Activated CD8-positive, alpha-beta memory T cell treated with anti-CD3 and anti-CD28 coated beads for 36 hours (primary cell): ENCODE results near the gene WNT9A. TPM values are rescaled to one million over a fixed set of nuclear protein-coding genes. Genes with fewer than 3 reads are reported as not detected.

Experiments used
- CTCF ChIA-PET: fragments of 350-600 bp; sonication (Branson Sonifier 250); formaldehyde crosslinking; loops from one replicate; lab custom pipeline; 2021; ENCODE audit warnings: antibody characterized with exemption; lab: Charles Lee
- POLR2A ChIA-PET: fragments of 350-600 bp; sonication (Branson Sonifier 250); formaldehyde crosslinking; loops from one replicate; lab custom pipeline; 2021; ENCODE audit warnings: antibody characterized with exemption; lab: Charles Lee
- total RNA-seq, 2 experiments: library from RNA; stranded (reverse); gene quantifications; one replicate each; pipeline ENCODE4 v1.2.3, GENCODE V29; 2021

The WNT9A gene
- total RNA-seq, 2 experiments from 2014 or later = not detected

DNA sequence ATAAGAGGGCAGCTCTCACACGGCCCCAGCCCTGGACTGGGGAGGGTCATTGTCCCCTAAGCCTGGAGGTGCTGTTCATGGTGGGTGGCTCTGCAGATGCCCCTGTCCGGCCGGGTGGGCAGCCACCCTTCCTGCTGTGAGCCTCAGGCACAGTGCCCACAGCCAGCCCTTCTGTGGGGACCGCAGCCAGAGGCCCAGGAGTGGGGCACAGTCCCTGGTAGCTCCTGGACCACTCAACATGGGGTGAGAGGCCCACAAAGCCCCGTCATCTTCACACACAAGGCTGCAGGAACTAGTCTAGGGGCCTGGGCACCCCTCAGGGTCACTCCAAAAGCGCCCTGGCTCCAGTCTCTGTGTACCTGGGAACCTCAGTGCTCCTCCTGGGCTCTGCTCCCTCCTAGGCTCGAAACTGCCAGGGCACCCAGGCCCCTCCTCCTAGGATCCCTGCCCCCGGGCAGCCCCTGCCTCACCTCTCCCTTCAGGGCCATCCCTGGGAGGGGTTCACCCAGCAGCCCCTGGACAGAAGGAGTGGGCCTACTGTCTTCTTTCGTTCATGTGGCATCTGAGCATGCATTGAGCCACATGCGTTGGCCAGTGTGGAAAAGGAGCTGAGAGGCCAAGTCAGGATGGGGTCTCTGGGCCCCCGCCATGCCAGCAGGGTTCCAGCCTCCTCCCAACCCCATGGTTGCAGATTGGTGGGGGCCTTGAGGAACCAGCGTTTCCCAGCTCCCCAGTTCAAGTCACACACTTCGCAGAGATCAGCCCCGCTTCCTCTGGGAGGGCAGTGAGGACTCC lies 43.0 kb downstream of the WNT9A start:
- ChIA-PET CTCF (interaction anchor here (0.5 kb wide), 1 partner anchor 85 kb away, joined by 3 read pairs; no protein-coding TSS in a partner anchor), POLR2A (no interaction called here)

DNA sequence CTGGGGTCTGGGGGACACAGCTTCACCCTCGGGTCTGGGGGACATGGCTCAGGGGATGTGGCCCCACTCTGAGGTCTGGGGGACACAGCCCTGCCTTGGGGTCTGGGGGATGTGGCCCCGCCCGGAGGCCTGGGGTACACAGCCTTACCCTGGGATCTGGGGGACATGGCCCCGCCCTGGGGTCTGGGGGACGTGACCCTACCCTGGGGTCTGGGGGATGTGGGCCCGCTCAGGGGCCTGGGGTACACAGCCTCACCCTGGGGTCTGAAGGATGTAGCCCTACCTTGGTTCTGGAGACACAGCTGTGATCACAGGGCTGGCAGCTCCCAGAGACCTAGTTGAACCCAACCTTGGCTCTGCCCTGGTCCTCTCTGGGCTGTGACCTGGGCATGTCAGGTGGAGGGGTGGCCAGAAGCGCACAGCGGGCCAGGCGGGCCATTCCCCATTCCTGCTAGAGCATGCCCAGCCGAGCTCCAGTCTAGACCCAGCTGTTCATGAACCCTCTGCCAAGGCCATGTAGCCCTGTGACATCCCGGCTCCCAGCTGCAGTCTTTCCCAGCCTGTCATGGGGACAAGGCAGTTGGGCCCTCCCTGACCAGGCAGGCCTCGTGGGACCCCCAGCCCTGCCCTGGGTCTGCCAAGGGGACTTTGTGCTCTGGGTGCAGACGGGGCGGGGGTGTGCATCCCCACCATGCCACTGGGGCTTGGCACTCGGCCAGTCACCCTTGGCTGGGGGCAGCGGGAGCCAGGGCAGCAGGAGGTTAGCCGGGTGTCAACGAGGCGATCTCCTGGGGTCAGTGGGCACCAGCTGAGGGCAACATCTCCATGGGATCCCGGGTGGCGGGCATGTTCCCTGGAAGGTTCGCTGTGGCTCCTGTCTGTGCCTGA lies 43.9 kb downstream of the WNT9A start:
- POLR2A ChIA-PET = no interaction called here
- CTCF ChIA-PET = no interaction called here

DNA sequence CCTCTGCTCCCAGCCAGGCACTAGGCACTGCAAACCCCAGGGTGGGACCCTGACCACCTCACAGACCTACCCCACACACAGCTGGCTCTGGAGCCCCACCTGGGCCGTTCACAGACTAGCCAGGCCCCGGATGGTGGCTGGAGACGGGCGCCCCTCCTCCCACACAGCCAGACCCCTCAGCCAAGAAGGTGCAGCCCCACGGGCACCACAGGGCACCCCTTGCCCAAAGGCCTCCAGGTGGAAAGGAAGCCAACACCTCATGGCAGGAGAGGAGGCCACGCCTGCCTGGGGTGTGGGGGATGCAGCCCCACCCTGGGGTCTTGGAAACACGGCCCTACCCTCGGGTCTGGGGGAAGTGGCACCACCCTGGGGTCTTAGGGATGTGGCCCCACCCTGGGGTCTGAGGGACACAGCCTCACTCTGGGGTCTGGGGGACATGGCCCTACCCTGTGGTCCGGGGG lies 44.6 kb downstream of the WNT9A start:
- CTCF ChIA-PET = no interaction called here
- POLR2A ChIA-PET = no interaction called here

DNA sequence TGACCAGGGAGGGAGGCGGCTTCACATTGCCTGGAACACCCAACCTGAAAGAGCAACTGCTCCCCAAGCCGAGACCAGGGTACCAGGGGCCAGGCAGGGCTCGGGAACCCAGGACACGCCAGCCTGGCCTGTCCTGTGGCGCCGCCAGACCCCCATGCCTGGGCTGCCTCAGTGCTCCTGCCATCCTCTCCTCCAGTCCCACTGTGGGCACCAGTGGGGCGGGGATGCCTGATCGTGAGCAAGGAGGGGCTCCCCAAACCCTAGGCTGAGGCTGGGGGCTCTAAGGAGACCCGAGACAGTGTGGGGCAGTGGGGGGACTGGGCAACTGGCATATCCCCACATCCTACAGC lies 45.1 kb downstream of the WNT9A start:
- POLR2A ChIA-PET = no interaction called here
- CTCF ChIA-PET = no interaction called here

DNA sequence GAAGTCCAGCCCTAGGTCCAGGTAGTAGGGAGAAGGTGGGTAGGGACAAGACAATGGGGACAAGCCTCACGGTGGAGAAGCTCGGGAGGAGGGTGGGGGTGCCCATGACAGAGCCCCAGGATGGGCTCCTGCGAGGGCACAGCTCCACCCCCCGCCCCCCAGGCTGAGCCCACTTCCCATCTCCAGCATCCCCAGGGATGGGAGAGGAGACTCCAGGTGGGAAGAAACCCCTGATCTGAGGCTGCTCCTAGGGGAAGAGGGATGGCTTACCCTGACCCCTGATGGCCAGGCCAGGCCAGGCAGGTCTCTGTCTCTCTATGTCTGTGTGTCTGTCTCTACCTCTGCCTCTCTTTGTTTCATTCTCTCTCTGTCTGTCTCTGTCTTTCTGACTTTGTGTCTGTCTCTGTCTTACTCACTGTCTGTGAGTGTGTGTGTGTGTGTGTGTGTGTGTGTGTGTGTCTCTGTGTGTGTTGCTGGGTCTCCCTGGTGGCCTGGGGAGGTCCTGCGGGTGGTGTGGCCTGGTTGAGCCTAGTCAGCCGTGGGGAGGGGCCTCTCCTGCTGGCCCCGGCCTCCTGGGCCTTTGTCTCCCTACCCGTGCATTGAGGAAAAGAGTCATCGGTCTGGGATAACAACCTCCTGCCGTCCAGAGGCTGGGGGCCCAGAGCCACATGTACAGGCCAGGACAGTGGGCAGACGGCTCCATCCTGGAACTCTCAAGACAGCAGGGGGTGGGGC lies 45.7 kb downstream of the WNT9A start:
- ChIA-PET CTCF (no interaction called here), POLR2A (no interaction called here)

DNA sequence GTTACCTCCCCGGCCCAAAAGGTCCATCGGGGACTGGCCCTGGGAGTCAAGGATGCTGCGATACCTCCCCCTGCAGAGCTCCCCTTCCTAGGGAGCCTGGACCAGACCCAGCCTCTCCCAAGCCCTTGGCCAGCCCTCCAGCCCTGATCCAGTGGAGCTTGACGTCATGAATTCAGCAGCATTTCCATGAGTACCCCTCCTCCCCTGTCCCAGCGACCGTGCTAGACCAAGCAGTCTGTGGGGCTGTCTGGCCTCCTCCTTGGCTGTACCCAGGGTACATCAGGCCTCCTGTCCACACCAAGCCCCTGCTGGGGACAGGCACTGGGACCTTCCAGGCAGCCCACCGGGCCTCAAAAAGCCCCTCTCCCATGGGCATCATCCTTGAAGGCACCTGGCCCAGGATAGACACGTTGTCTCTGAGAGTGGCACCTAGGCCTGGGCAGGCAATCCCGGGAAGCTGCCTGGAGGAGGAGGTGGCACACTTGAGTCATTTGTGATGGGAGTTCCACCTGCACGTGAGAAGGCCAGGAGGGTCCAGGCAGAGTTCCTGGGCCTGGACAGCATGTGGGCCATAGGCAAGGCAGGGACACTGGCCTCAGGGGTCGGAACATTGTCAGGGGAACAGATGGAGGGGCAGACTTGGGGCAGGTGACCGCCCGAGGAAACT lies 46.4 kb downstream of the WNT9A start:
- POLR2A ChIA-PET = no interaction called here
- CTCF ChIA-PET = no interaction called here

DNA sequence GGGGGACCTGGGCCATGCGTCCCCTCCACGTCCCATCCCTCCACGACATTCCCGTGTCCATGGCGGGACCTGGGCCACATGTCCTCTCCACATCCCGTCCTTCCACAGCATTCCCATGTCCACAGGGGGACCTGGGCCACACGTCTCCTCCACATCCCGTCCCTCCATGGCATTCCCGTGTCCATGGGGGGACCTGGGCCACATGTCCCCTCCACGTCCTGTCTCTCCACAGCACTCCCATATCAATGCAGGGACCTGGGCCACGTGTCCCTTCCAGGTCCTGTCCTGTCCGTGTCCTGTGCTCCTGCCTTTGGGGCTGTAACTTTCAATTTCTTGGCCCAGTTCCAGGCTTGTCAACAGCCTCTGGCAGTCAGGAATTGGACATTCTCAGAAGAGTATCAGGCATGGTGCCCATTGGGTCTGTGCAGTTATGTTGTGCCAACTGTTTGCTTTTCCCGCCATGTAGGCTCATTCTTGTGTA lies 47.1 kb downstream of the WNT9A start:
- ChIA-PET CTCF (no interaction called here), POLR2A (no interaction called here)

DNA sequence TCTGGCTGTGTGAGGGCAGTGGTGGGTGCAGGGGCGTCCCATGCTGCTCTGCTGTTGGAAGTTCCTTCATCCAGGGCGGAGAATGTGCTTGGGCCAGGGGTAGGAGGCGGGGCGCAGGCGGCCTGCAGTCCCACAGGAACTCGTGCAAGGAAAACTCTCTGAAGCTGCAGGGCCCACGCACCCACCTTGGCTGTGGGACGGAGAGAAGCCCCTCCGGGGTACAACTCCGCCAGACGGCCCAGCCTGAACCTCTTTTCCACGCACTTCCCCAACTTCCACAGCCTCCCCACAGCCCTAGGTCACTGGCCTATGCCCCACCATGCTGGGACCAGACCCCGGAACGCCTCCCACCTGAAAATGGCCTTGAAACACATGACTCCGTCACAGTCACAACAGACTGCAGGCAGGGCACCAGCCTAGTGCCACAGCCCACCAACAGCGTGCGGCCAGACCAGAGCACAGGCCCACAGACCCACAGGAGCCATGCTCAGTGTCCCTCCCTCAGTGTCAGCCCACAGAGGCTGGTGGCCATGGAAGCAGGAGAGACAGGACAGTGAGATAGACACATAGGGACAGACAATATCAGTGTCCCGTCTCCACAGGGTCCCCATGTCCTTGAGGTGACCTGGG lies 47.8 kb downstream of the WNT9A start:
- POLR2A ChIA-PET = no interaction called here
- CTCF ChIA-PET = no interaction called here

DNA sequence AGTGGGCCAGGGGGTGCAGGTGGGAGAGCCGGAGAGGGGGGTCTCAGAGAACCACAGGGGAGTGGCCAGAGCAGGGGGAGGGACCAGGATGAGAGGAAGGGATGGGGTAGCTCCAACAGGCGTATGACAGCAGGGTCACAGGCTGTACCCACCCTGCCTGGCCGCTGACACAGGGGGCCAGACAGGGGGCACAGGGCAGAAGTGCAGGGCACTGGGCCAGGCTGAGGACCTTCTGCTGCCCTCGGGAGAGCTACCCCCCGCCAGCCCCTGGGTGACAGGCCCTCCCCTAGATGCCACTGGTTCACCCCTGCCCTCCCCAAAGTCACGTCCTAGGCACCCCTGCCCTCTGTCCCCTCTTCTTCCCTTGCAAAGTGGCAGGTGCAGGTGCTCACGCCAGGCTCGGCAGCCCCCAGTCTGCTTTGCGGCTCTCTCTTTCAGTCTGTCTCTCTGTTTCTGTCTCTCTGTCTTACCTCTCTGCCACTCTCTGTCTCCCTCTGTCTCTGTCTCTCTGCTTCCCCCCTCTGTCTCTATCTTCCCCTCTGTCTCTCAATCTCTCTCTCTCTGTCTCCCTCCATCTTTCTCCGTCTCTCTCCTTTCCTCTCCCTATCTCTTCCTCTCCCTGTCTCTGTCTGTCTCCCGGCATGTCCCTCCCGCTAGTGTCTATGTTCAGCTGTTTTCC lies 48.5 kb downstream of the WNT9A start:
- POLR2A ChIA-PET = no interaction called here
- CTCF ChIA-PET = no interaction called here

DNA sequence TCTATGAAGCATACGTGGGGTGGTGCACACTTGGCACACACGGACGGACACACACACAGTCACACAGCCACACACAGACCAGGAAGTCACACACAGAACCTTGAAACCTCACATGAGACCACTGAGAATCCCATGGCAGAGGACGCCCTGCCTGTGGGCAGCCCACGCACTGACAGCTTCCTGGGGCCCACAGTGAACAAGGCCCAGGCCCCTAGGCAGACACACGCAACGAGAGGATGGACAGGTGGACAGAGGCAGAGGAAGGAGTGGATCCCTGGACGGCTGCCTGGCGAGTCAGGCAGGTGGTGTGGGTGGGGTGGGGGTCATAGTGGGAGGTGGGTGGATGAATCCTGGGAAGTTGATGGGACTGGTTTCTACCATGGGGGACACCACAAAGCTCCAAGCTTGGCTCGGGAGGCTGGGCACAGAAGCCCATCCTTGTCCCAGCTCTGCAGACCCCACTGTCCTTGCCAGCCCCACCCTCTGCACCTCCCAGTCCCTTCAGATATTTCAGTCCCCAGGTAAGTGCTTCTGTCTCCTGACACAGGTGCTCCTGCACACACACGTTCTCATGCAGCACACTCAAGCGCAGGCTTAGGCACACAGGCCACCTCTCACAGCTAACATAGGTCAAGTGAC lies 49.1 kb downstream of the WNT9A start:
- ChIA-PET CTCF (no interaction called here), POLR2A (no interaction called here)

DNA sequence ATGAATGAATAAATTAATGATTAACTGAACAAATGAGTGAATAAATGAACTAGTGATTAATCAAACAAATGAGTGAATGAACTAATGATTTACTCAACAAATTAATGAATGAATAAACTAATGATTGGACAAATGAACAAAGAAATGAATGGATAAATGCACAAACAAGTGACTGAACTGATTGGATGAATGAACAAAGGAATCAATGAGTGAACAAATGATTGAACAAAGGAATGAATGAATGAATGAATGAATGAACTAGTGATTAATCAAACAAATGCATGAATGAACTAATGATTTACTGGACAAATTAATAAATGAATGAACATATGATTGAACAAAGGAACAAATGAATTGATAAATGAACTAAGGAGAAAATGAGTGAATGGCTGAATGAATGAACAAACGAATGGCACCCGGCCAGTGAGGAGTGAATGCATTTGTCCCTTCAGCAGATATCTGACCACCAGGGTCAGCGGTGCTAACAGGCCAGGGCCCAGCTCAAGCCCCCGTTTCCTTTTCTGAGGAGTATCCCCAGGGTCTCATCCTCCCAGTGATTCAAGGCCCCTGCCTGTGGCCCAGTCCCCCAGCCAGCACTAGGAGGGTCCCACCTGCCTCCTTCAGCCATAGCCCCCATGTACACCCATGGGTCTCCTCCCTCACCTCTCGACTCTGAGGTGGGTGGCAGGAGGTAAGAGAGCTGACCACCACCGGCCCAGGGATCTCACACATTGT lies 49.9 kb downstream of the WNT9A start:
- ChIA-PET POLR2A (no interaction called here), CTCF (interaction anchor here (1.1 kb wide), 1 partner anchor 8 kb away, joined by 4 read pairs; no protein-coding TSS in a partner anchor)

DNA sequence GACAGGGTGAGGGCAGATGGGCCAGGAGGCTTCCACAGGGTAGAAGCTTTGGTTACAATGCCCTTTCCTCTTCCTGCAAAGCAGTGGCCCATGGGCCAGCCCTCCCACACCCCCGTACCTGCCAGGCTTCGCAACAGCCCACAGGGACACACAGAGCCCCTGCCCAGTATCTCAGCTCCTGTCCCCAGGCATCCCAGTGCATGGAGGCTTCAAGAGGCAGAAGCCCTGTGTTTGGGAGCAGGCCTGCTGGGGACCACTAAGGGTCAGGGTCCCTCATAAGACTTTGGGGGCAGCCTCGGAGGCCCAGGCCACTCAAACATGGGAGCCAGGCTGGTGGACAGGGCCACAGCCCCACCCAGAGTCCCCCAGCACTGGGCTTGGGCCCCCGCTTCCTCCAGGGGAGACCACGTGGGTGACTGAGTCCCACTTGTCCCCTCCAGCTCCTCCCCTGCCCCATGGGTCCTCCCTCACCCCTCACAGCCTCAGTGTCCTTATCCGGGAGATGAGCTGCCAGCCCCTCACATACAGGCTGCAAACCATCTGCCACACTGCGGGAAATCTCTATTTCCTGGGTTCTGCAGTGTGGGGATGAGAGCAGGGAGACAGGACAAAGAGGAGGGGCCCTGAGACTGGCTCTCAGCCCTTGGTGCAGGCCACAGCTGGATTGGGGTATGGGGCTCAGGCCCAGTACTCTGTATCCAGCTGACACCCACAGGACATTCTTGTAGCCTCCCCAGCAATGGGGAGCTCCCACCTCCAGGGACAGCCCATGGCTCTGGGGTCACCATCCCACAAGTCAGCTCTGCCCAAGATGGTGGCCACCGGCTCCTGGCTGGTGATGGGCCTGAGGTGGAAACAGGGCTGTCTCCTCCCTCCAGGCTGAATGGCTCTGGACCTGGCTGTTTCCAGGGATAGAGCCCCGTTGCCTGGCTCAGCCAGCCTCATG lies 50.7 kb downstream of the WNT9A start:
- CTCF ChIA-PET = interaction anchor here (1.1 kb wide), 1 partner anchor 9 kb away, joined by 4 read pairs; no protein-coding TSS in a partner anchor
- POLR2A ChIA-PET = no interaction called here

DNA sequence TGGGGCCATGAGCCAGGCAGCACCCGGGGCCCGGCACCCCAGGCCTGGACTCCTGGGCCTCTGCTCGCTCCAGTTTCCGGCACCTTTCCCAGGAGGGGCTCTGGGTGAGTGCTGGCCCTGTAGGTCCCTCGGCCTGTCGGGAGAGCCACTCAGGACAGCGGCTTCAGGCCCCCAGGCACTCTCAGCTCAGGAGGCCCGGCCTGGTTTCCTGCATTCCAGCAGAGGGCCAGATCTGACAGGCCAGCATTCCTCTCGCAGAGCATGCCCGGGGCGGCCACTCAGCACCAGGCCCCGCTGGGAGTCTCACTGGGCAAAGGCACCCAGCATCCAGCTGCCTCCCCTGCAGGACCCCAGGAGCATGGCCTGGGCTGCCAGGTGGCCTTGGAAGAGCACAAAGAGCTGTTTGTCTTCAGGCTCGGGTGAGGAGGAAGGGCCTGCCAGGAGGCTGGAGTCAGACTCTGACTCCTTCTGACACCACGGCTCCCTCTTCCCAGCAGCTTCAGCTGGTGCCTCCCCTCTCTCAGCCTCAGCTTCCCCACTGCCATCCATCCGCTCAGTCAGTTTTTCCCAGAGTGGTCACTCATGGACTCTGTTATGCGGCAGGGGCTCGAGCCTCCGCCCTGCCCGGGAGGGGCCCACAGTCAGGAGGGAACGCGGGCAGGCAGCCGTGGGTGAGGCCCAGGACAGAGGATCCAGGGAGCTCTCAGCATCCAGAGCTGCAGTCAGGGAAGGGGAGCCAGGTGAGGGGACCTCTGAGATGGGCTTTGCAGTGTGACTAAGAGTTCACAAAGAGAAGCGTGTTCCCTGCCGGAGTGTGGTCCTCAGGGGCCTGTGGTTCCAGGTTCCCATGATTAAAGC lies 51.7 kb downstream of the WNT9A start:
- CTCF ChIA-PET = no interaction called here
- POLR2A ChIA-PET = no interaction called here

DNA sequence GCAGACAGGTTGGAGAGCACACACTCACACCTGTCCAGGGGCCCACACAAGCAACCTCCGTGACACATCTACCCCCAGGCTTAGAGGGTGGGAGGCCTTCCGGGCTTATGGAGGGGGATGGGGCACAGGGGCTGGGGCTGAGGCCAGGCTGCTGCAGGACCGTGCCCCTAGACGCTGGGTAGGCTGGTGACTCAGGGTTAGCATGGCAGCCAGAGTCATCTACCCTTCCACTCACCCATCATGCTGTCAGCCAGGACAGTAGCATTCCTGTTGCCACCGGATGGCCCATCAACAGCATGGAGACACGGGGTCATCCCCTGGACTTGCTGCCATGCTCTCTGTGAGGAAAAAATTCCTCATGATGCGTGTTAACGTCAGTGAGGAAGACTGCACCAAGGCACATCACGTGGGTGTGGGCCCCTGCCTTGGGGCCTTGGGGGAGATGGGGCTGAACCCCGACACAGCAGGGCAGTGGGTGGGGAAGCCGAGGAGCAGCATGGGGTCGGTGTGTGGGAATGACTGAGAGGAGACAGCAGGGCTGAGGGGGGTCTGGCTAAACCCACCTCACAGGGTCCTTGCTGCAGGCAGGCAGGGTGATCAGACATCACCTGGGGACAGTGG lies 52.8 kb downstream of the WNT9A start:
- ChIA-PET POLR2A (no interaction called here), CTCF (no interaction called here)
